BLaER1 treated with 17β-estradiol and CSF1 and Interleukin-3, amounts not matched to agents 10 nM and 100 nM (cell line): Measurements from ENCODE around the gene MPP4.

Experiments used
- H3K27ac ChIP-seq, 11 experiments: shearing (Covaris generic); formaldehyde crosslinking; 2 replicates each; pipeline ENCODE4 v1.8.1; 2022
- H3K27me3 ChIP-seq, 11 experiments: shearing (Covaris generic); formaldehyde crosslinking; 2 replicates each; pipeline ENCODE4 v1.8.1; 2022
- H3K36me3 ChIP-seq, 11 experiments: shearing (Covaris generic); formaldehyde crosslinking; 2 replicates each; pipeline ENCODE4 v1.8.1; 2022
- H3K4me1 ChIP-seq, 10 experiments: shearing (Covaris generic); formaldehyde crosslinking; 2 replicates each; pipeline ENCODE4 v1.8.1; 2022
- H3K4me2 ChIP-seq, 11 experiments: shearing (Covaris generic); formaldehyde crosslinking; 2 replicates each; pipeline ENCODE4 v1.8.1; 2022
- H3K4me3 ChIP-seq, 10 experiments: shearing (Covaris generic); formaldehyde crosslinking; 2 replicates each; pipeline ENCODE4 v1.8.1; 2022
- H3K9ac ChIP-seq, 11 experiments: shearing (Covaris generic); formaldehyde crosslinking; 2 replicates each; pipeline ENCODE4 v1.8.1; 2022
- H3K9me3 ChIP-seq, 11 experiments: shearing (Covaris generic); formaldehyde crosslinking; replicated peaks in 1 of 11; 2 replicates each; pipeline ENCODE4 v1.8.1; 2022
- H4K20me1 ChIP-seq, 11 experiments: shearing (Covaris generic); formaldehyde crosslinking; 2 replicates each; pipeline ENCODE4 v1.8.1; 2022
- Cebpa-rat ChIP-seq, 11 experiments: shearing (Covaris generic); IDR thresholded peaks; 2 replicates each; pipeline ENCODE4 v1.8.1; 2022

MPP4 gene

GRCh38 chr2:201709049-201709448 lies 10.6 kb upstream of the MPP4 start:
- Histone ChIP-seq H3K27ac (no peak overlapping the region), H3K4me1 (peaks cover 0 to 5% (median 0%) of the 10 kb centered on the region in 10 experiments; a peak in 1 of 20 replicates), H3K9ac (no peak overlapping the region), H3K9me3 (no peaks in the 10 kb centered on the region), H3K4me3 (no peak overlapping the region), H4K20me1 (no peaks in the 10 kb centered on the region), H3K27me3 (no peaks in the 10 kb centered on the region), H3K36me3 (peaks cover 37 to 96% (median 69%) of the 10 kb centered on the region in 11 experiments), H3K4me2 (no peak overlapping the region)
- no peak for TF ChIP-seq Cebpa-rat (IDR thresholded peaks at IDR 0.05)

- peaks cover 33 to 96% (median 68%) of the 10 kb centered on the region in 11 experiments for H3K36me3 ChIP-seq
- H4K20me1 ChIP-seq = no peaks in the 10 kb centered on the region
- H3K4me3 ChIP-seq = no peak overlapping the region
- no peaks in the 10 kb centered on the region for H3K27me3 ChIP-seq
- peaks cover 0 to 5% (median 0%) of the 10 kb centered on the region in 10 experiments; a peak in 1 of 20 replicates for H3K4me1 ChIP-seq
- no peak overlapping the region for H3K4me2 ChIP-seq
- H3K9me3 ChIP-seq = no peaks in the 10 kb centered on the region
- H3K9ac ChIP-seq = no peak overlapping the region
- no peak overlapping the region for H3K27ac ChIP-seq
- no peak for TF ChIP-seq Cebpa-rat (IDR thresholded peaks at IDR 0.05)
Observed at GRCh38 chr2:201707753-201708152, 9.3 kb upstream of the MPP4 start.

GRCh38 chr2:201707142-201707541 lies 8.7 kb upstream of the MPP4 start:
- TF ChIP-seq Cebpa-rat (IDR thresholded peaks at IDR 0.05) = no peak
- H3K4me1 ChIP-seq = peaks cover 0 to 5% (median 0%) of the 10 kb centered on the region in 10 experiments; a peak in 1 of 20 replicates
- no peak overlapping the region for H3K4me2 ChIP-seq
- H3K27ac ChIP-seq = no peak overlapping the region
- peaks cover 34 to 96% (median 74%) of the 10 kb centered on the region in 11 experiments for H3K36me3 ChIP-seq
- H3K4me3 ChIP-seq = no peak overlapping the region
- no peaks in the 10 kb centered on the region for H3K9me3 ChIP-seq
- H4K20me1 ChIP-seq = no peaks in the 10 kb centered on the region
- no peak overlapping the region for H3K9ac ChIP-seq
- H3K27me3 ChIP-seq = no peaks in the 10 kb centered on the region

- Histone ChIP-seq H3K9ac (no peak overlapping the region), H3K4me1 (peaks cover 0 to 5% (median 0%) of the 10 kb centered on the region in 10 experiments; a peak in 1 of 20 replicates), H3K36me3 (peaks cover 41 to 98% (median 84%) of the 10 kb centered on the region in 11 experiments), H3K4me3 (no peak overlapping the region), H3K4me2 (no peak overlapping the region), H3K9me3 (no peaks in the 10 kb centered on the region), H3K27me3 (no peaks in the 10 kb centered on the region), H4K20me1 (no peaks in the 10 kb centered on the region), H3K27ac (no peak overlapping the region)
- no peak for TF ChIP-seq Cebpa-rat (IDR thresholded peaks at IDR 0.05)
Observed at GRCh38 chr2:201704536-201704935, 6.1 kb upstream of the MPP4 start.

- no peak overlapping the region for H3K9ac ChIP-seq
- peaks cover 32 to 74% (median 58%) of the 10 kb centered on the region in 11 experiments for H3K36me3 ChIP-seq
- no peaks in the 10 kb centered on the region for H4K20me1 ChIP-seq
- H3K4me2 ChIP-seq = no peak overlapping the region
- H3K9me3 ChIP-seq = no peaks in the 10 kb centered on the region
- no peak for TF ChIP-seq Cebpa-rat (IDR thresholded peaks at IDR 0.05)
- H3K4me3 ChIP-seq = no peak overlapping the region
- no peak overlapping the region for H3K27ac ChIP-seq
- peaks cover 0 to 3% (median 0%) of the 10 kb centered on the region in 10 experiments; a peak in 5 of 20 replicates for H3K4me1 ChIP-seq
- no peaks in the 10 kb centered on the region for H3K27me3 ChIP-seq
Observed at GRCh38 chr2:201701646-201702045, 3.2 kb upstream of the MPP4 start.

- Histone ChIP-seq H3K27me3 (no peaks in the 10 kb centered on the region), H3K27ac (no peak overlapping the region), H3K9ac (no peak overlapping the region), H3K4me3 (no peak overlapping the region), H4K20me1 (no peaks in the 10 kb centered on the region), H3K9me3 (no peaks in the 10 kb centered on the region), H3K36me3 (peaks cover 23 to 54% (median 41%) of the 10 kb centered on the region in 11 experiments), H3K4me1 (peaks cover 0 to 17% (median 11%) of the 10 kb centered on the region in 10 experiments; a peak in 13 of 20 replicates), H3K4me2 (no peak overlapping the region)
- no peak for TF ChIP-seq Cebpa-rat (IDR thresholded peaks at IDR 0.05)
Observed at GRCh38 chr2:201699416-201699815, 972 bp upstream of the MPP4 start.

- Histone ChIP-seq H3K27ac (no peak overlapping the region), H3K4me3 (no peak overlapping the region), H3K27me3 (no peaks in the 10 kb centered on the region), H3K9me3 (no peaks in the 10 kb centered on the region), H3K36me3 (peaks cover 16 to 39% (median 25%) of the 10 kb centered on the region in 11 experiments), H3K9ac (no peak overlapping the region), H4K20me1 (no peaks in the 10 kb centered on the region), H3K4me1 (peaks cover 0 to 17% (median 11%) of the 10 kb centered on the region in 10 experiments; a peak in 13 of 20 replicates), H3K4me2 (no peak overlapping the region)
- no peak for TF ChIP-seq Cebpa-rat (IDR thresholded peaks at IDR 0.05)
Observed at GRCh38 chr2:201697899-201698298, 545 bp downstream of the MPP4 start.

- Histone ChIP-seq H3K9ac (no peak overlapping the region), H4K20me1 (no peaks in the 10 kb centered on the region), H3K4me3 (no peak overlapping the region), H3K4me1 (peaks cover 0 to 17% (median 11%) of the 10 kb centered on the region in 10 experiments; a peak in 13 of 20 replicates), H3K27ac (peak overlapping the region in 3 of 11 experiments; percentile 9 to 53 (median 34); a peak in 6 of 22 replicates), H3K27me3 (no peaks in the 10 kb centered on the region), H3K9me3 (no peaks in the 10 kb centered on the region), H3K4me2 (peak overlapping the region in 9 of 11 experiments; percentile 1 to 49 (median 39); a peak in 12 of 22 replicates), H3K36me3 (peaks cover 6 to 22% (median 10%) of the 10 kb centered on the region in 11 experiments; a peak in 21 of 22 replicates)
- no peak for TF ChIP-seq Cebpa-rat (IDR thresholded peaks at IDR 0.05)
Observed at GRCh38 chr2:201696151-201696659, 2.2 kb downstream of the MPP4 start.

GRCh38 chr2:201685156-201685555 lies 13.3 kb downstream of the MPP4 start:
- Histone ChIP-seq H3K9ac (no peak overlapping the region), H3K9me3 (no peaks in the 10 kb centered on the region), H3K4me2 (no peak overlapping the region), H3K27ac (no peak overlapping the region), H3K4me1 (no peaks in the 10 kb centered on the region), H3K4me3 (no peak overlapping the region), H4K20me1 (no peaks in the 10 kb centered on the region), H3K36me3 (no peaks in the 10 kb centered on the region), H3K27me3 (no peaks in the 10 kb centered on the region)
- no peak for TF ChIP-seq Cebpa-rat (IDR thresholded peaks at IDR 0.05)

- no peak overlapping the region for H3K4me3 ChIP-seq
- TF ChIP-seq Cebpa-rat (IDR thresholded peaks at IDR 0.05) = no peak
- H3K4me2 ChIP-seq = no peak overlapping the region
- H3K9me3 ChIP-seq = no peaks in the 10 kb centered on the region
- no peak overlapping the region for H3K27ac ChIP-seq
- H3K9ac ChIP-seq = no peak overlapping the region
- no peaks in the 10 kb centered on the region for H3K27me3 ChIP-seq
- H4K20me1 ChIP-seq = no peaks in the 10 kb centered on the region
- no peaks in the 10 kb centered on the region for H3K36me3 ChIP-seq
- H3K4me1 ChIP-seq = peaks cover 0 to 8% (median 2%) of the 10 kb centered on the region in 10 experiments; a peak in 5 of 20 replicates
Observed at GRCh38 chr2:201680743-201681142, 17.7 kb downstream of the MPP4 start.
